IMR-90 (cell line): Measurements from ENCODE around the gene RECK. TPM values are rescaled to one million over a fixed set of nuclear protein-coding genes. Genes with fewer than 3 reads are reported as not detected.

Experiments
- ATAC-seq: fragments of 200-7000 bp; cut with Tn5 transposase; 2 replicates; pipeline ENCODE4 v1.9.1; 2020; ENCODE audit warnings: low read depth, mild to moderate bottlenecking, moderate library complexity
- BruUV-seq: library from RNA; stranded (reverse); fragments of 400-500 nt; replicated peaks from 2 replicates; lab custom pipeline; 2021; lab: Mats Ljungman, UMichigan
- CTCF ChIA-PET: fragments of 300-600 bp; formaldehyde crosslinking; extraction: SDS; loops from one replicate; lab custom pipeline; 2021; ENCODE audit warnings: antibody characterized with exemption; lab: Yijun Ruan, JAX
- POLR2A ChIA-PET: fragments of 300-600 bp; sonication (Branson Sonifier 250); formaldehyde crosslinking; loops from one replicate; lab custom pipeline; 2022; ENCODE audit warnings: antibody characterized with exemption; ENCODE audit not compliant: unreplicated experiment; lab: Charles Lee
- DNase-seq: peaks from one replicate; pipeline ENCODE4 v3.0.0; 2013
- H2AFZ ChIP-seq: replicated peaks from 2 replicates; pipeline ENCODE3; 2013; ENCODE audit warnings: low read length, mild to moderate bottlenecking; ENCODE audit not compliant: poor library complexity
- H2AK5ac ChIP-seq: 2 replicates; pipeline ENCODE4 v1.6.1; 2013; ENCODE audit warnings: low read depth, low read length, inconsistent platforms
- H2AK9ac ChIP-seq: replicated peaks from 2 replicates; pipeline ENCODE3; 2013; ENCODE audit warnings: mild to moderate bottlenecking, low read depth, low read length, moderate library complexity; ENCODE audit not compliant: poor library complexity
- H2BK120ac ChIP-seq: 2 replicates; pipeline ENCODE4 v1.6.1; 2013; ENCODE audit warnings: low read depth, low read length, inconsistent platforms
- H2BK15ac ChIP-seq: 3 replicates; pipeline ENCODE4 v1.6.1; 2013; ENCODE audit warnings: low read depth, low read length, inconsistent platforms
- H2BK20ac ChIP-seq: 2 replicates; pipeline ENCODE4 v1.6.1; 2013; ENCODE audit warnings: low read depth, mild to moderate bottlenecking, inconsistent platforms, low read length, moderate library complexity
- H2BK5ac ChIP-seq: 2 replicates; pipeline ENCODE4 v1.6.1; 2013; ENCODE audit warnings: mild to moderate bottlenecking, low read depth, low read length, inconsistent platforms; ENCODE audit not compliant: poor library complexity, severe bottlenecking
- H3K14ac ChIP-seq: replicated peaks from 2 replicates; pipeline ENCODE4 v1.6.1; 2013; ENCODE audit warnings: low read depth, low read length, inconsistent platforms
- H3K18ac ChIP-seq: 2 replicates; pipeline ENCODE4 v1.6.1; 2013; ENCODE audit warnings: low read depth, low read length, control low read depth
- H3K23ac ChIP-seq: 2 replicates; pipeline ENCODE4 v1.6.1; 2013; ENCODE audit warnings: low read depth, low read length, inconsistent platforms
- H3K27ac ChIP-seq: 2 replicates; pipeline ENCODE4 v1.5.1; 2013; ENCODE audit warnings: mild to moderate bottlenecking, control low read depth, low read length; ENCODE audit not compliant: insufficient read depth
- H3K27me3 ChIP-seq: 2 replicates; pipeline ENCODE4 v1.6.1; 2013; ENCODE audit warnings: low read length; ENCODE audit not compliant: control insufficient read depth, insufficient read depth
- H3K36me3 ChIP-seq: 2 replicates; pipeline ENCODE4 v1.6.1; 2013; ENCODE audit warnings: low read length, mixed read lengths; ENCODE audit not compliant: control insufficient read depth, insufficient read depth
- H3K4ac ChIP-seq: 2 replicates; pipeline ENCODE4 v1.6.1; 2013; ENCODE audit warnings: low read depth, low read length, inconsistent platforms
- H3K4me1 ChIP-seq: 2 replicates; pipeline ENCODE4 v1.6.1; 2013; ENCODE audit warnings: low read length, mixed read lengths; ENCODE audit not compliant: control insufficient read depth, insufficient read depth
- H3K4me2 ChIP-seq: 2 replicates; pipeline ENCODE4 v1.6.1; 2013; ENCODE audit warnings: low read depth, mild to moderate bottlenecking, control low read depth, low read length, moderate library complexity
- H3K4me3 ChIP-seq: 2 replicates; pipeline ENCODE4 v1.5.1; 2013; ENCODE audit warnings: low read depth, mild to moderate bottlenecking, control low read depth, low read length, moderate library complexity; ENCODE audit not compliant: insufficient read depth
- H3K56ac ChIP-seq: 2 replicates; pipeline ENCODE4 v1.6.1; 2013; ENCODE audit warnings: low read length, inconsistent platforms; ENCODE audit not compliant: insufficient read depth; ENCODE audit errors: extremely low read depth
- H3K79me1 ChIP-seq, 2 experiments: 2 replicates each; pipeline ENCODE4 v1.6.1; 2013; ENCODE audit warnings: low read length in 2 of 2, inconsistent platforms in 1 of 2, low read depth in 1 of 2
- H3K9ac ChIP-seq: 2 replicates; pipeline ENCODE4 v1.6.1; 2013; ENCODE audit warnings: low read depth, low read length, control low read depth
- H3K9me1 ChIP-seq: 2 replicates; pipeline ENCODE4 v1.6.1; 2013; ENCODE audit warnings: low read length, inconsistent platforms; ENCODE audit not compliant: insufficient read depth
- H3K9me3 ChIP-seq: 2 replicates; pipeline ENCODE4 v1.6.1; 2013; ENCODE audit warnings: low read length; ENCODE audit not compliant: control insufficient read depth, insufficient read depth
- H4K20me1 ChIP-seq: 2 replicates; pipeline ENCODE4 v1.6.1; 2013; ENCODE audit warnings: low read length, inconsistent platforms; ENCODE audit not compliant: insufficient read depth
- H4K5ac ChIP-seq: 2 replicates; pipeline ENCODE4 v1.6.1; 2013; ENCODE audit warnings: mild to moderate bottlenecking, low read depth, low read length, control low read depth
- H4K8ac ChIP-seq, 2 experiments: 2 replicates each; pipeline ENCODE4 v1.6.1; 2013; ENCODE audit warnings: low read depth in 2 of 2, low read length in 2 of 2, control low read depth in 1 of 2, inconsistent platforms in 1 of 2
- H4K91ac ChIP-seq: 2 replicates; pipeline ENCODE4 v1.6.1; 2013; ENCODE audit warnings: low read depth, low read length, inconsistent platforms; ENCODE audit not compliant: insufficient read depth
- BHLHE40 ChIP-seq: fragments of 150-350 bp; IDR thresholded peaks from 2 replicates; pipeline ENCODE4 v1.6.1; 2016; ENCODE audit warnings: mild to moderate bottlenecking, low read depth, low read length
- CEBPB ChIP-seq: IDR thresholded peaks from 2 replicates; pipeline ENCODE4 v1.6.1; 2012; ENCODE audit warnings: low read depth, low read length, improper control_type of control experiment
- CHD1 ChIP-seq: IDR thresholded peaks from 2 replicates; pipeline ENCODE4 v1.6.1; 2012; ENCODE audit warnings: low read depth, low read length, improper control_type of control experiment
- CTCF ChIP-seq: conservative IDR thresholded peaks from 2 replicates; pipeline ENCODE4 v1.5.1; 2012; ENCODE audit warnings: mild to moderate bottlenecking, low read depth, low read length, improper control_type of control experiment
- ELK1 ChIP-seq: fragments of 150-350 bp; IDR thresholded peaks from 2 replicates; pipeline ENCODE4 v1.6.1; 2016; ENCODE audit warnings: low read depth, mild to moderate bottlenecking, low read length, moderate library complexity, borderline replicate concordance
- MAFK ChIP-seq: IDR thresholded peaks from 2 replicates; pipeline ENCODE4 v1.6.1; 2012; ENCODE audit warnings: low read depth, low read length, improper control_type of control experiment
- MAZ ChIP-seq: IDR thresholded peaks from 2 replicates; pipeline ENCODE4 v1.6.1; 2012; ENCODE audit warnings: low read depth, mild to moderate bottlenecking, low read length, improper control_type of control experiment, moderate library complexity, borderline replicate concordance
- MXI1 ChIP-seq: IDR thresholded peaks from 2 replicates; pipeline ENCODE4 v1.6.1; 2012; ENCODE audit warnings: low read depth, mild to moderate bottlenecking, low read length, moderate library complexity, borderline replicate concordance
- NFE2L2 ChIP-seq: fragments of 150-350 bp; IDR thresholded peaks from 2 replicates; pipeline ENCODE4 v1.6.1; 2016; ENCODE audit warnings: low read depth, mild to moderate bottlenecking, low read length
- POLR2A ChIP-seq: IDR thresholded peaks from 2 replicates; pipeline ENCODE4 v1.6.1; 2012; ENCODE audit warnings: mild to moderate bottlenecking, low read depth, low read length
- RAD21 ChIP-seq: IDR thresholded peaks from 2 replicates; pipeline ENCODE4 v1.6.1; 2012; ENCODE audit warnings: low read length, improper control_type of control experiment
- RCOR1 ChIP-seq: IDR thresholded peaks from 2 replicates; pipeline ENCODE4 v1.6.1; 2012; ENCODE audit warnings: mild to moderate bottlenecking, low read length, improper control_type of control experiment; ENCODE audit not compliant: insufficient replicate concordance
- RFX5 ChIP-seq: IDR thresholded peaks from 2 replicates; pipeline ENCODE4 v1.8.0; 2012; ENCODE audit warnings: low read depth, mild to moderate bottlenecking, low read length, moderate library complexity
- SMC3 ChIP-seq: fragments of 150-350 bp; IDR thresholded peaks from 2 replicates; pipeline ENCODE4 v1.6.1; 2016; ENCODE audit warnings: low read depth, mild to moderate bottlenecking, antibody characterized with exemption, low read length, moderate library complexity
- USF2 ChIP-seq: fragments of 150-350 bp; IDR thresholded peaks from 2 replicates; pipeline ENCODE4 v1.6.1; 2017; ENCODE audit warnings: mild to moderate bottlenecking, antibody characterized with exemption, low read length, low read depth
- WGBS, 2 experiments: methylation state at CpG; one replicate each; pipeline versions ENCODE4 v1.1.5 to v1.1.7; 2013; ENCODE audit warnings: missing lambda C conversion rate in 2 of 2; ENCODE audit not compliant: insufficient read length in 1 of 2; ENCODE audit errors: extremely low coverage in 2 of 2; 5-methylcytosine and 5-hydroxymethylcytosine counted together
- dilution Hi-C: fragments of 300-500 bp; cut with HindIII; formaldehyde crosslinking; loops from one replicate; pipeline ENCODE4 v1.14.3; 2018; ENCODE audit warnings: low sequenced_read_pairs; ENCODE audit not compliant: unreplicated experiment
- in situ Hi-C: fragments of 300-500 bp; cut with MboI; formaldehyde crosslinking; loops from 3 replicates; pipeline ENCODE4 v1.14.3; 2019; ENCODE audit warnings: low sequenced_read_pairs, inconsistent platforms, mixed read lengths
- intact Hi-C: fragments of 100-400 bp; cut with micrococcal nuclease; formaldehyde crosslinking; loops from 2 replicates; pipeline ENCODE4 v1.10.0; 2022
- polyA plus RNA-seq, 3 experiments: library from polyadenylated mRNA; depleted of rRNA; stranded (reverse); fragments of >200 nt; gene quantifications; 2 replicates each; pipeline ENCODE4 v1.2.3, GENCODE V29; 2012; ENCODE audit warnings: low replicate concordance in 1 of 3
- total RNA-seq: library from RNA; depleted of rRNA; stranded (reverse); fragments of >200 nt; gene quantifications from 2 replicates; pipeline ENCODE4 v1.2.3, GENCODE V29; 2012

RECK gene
- total and polyA plus RNA-seq, 2 of the 4 experiments (the other 2 are of a cell fraction): 23.5 to 44.0 TPM

- CTCF ChIA-PET: no interaction called here
- BruUV-seq: no TSS peak
- TF ChIP-seq POLR2A (no peak), NFE2L2 (no peak), CTCF (no peak), CHD1 (no peak), RCOR1 (no peak), SMC3 (no peak), USF2 (no peak), RFX5 (no peak), MXI1 (no peak), CEBPB (no peak), MAFK (no peak), ELK1 (no peak), BHLHE40 (no peak), RAD21 (no peak), MAZ (no peak)
Observed at GRCh38 chr9:36134761-36135505, 98.2 kb downstream of the RECK start.

More at GRCh38 chr9:36134761-36135505, 98.2 kb downstream of the RECK start:
- no peaks in the 10 kb centered on the region for H3K9me3 ChIP-seq
- no peaks in the 10 kb centered on the region for H3K27me3 ChIP-seq
- H3K36me3 ChIP-seq: peaks cover under 1% of the 10 kb centered on the region; the same call in 1 of the 2 replicates
- H2BK20ac ChIP-seq: peak overlapping the region; percentile 33; the same call in 1 of the 2 replicates
- H3K4ac ChIP-seq: no peak overlapping the region
- DNase-seq: no peak
- no CpG with 5 or more reads among the region's 9 CpGs for WGBS, 2 experiments
- H3K14ac ChIP-seq: no peak overlapping the region
- no peak overlapping the region for H2AFZ ChIP-seq
- no peak overlapping the region for H3K9ac ChIP-seq
- in situ Hi-C loops (no loop called here), intact Hi-C loops (no loop called here), dilution Hi-C loops (no loop called here)
- no peak for ATAC-seq
- no peak overlapping the region for H2BK5ac ChIP-seq
- H4K5ac ChIP-seq: no peak overlapping the region
- no peak overlapping the region for H3K56ac ChIP-seq
- H2BK120ac ChIP-seq: 0 out of 2 replicates have a peak overlapping the region, but pooled peaks have one; percentile 19
- no peak overlapping the region for H3K27ac ChIP-seq
- POLR2A ChIA-PET: interaction anchor here (0.6 kb wide), 1 partner anchor 29 kb away, joined by 3 read pairs; no protein-coding TSS in a partner anchor
- no peak overlapping the region for H2AK9ac ChIP-seq
- H4K91ac ChIP-seq: peak overlapping the region; percentile 9; the same call in 1 of the 2 replicates
- no peak overlapping the region for H2BK15ac ChIP-seq
- H3K4me3 ChIP-seq: no peak overlapping the region
- H3K23ac ChIP-seq: peak overlapping the region; percentile 33; the same call in 1 of the 2 replicates
- peaks cover 23 to 30% of the 10 kb centered on the region in 2 experiments for H3K79me1 ChIP-seq
- peaks cover 10% of the 10 kb centered on the region for H3K9me1 ChIP-seq
- H3K4me1 ChIP-seq: peaks cover 10% of the 10 kb centered on the region
- no peak overlapping the region for H4K8ac ChIP-seq
- no peak overlapping the region for H3K18ac ChIP-seq
- peak overlapping the region; percentile 37; the same call in 1 of the 2 replicates for H2AK5ac ChIP-seq
- H3K4me2 ChIP-seq: no peak overlapping the region
- peaks cover 22% of the 10 kb centered on the region for H4K20me1 ChIP-seq
